HG03095 (cell line): ENCODE measurements around the gene HES2.
"Not testable (repeated sequence)": the region's sequence is repeated elsewhere in the genome, so short reads cannot be mapped to it uniquely, and the experiment has no call there.

ENCODE experiments used
- ATAC-seq: cut with Tn5 transposase; IDR thresholded peaks from one replicate; pipeline ENCODE4 v1.9.1; 2021; ENCODE audit warnings: moderate library complexity; ENCODE audit not compliant: unreplicated experiment

Gene HES2, protein sequence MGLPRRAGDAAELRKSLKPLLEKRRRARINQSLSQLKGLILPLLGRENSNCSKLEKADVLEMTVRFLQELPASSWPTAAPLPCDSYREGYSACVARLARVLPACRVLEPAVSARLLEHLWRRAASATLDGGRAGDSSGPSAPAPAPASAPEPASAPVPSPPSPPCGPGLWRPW

DNA sequence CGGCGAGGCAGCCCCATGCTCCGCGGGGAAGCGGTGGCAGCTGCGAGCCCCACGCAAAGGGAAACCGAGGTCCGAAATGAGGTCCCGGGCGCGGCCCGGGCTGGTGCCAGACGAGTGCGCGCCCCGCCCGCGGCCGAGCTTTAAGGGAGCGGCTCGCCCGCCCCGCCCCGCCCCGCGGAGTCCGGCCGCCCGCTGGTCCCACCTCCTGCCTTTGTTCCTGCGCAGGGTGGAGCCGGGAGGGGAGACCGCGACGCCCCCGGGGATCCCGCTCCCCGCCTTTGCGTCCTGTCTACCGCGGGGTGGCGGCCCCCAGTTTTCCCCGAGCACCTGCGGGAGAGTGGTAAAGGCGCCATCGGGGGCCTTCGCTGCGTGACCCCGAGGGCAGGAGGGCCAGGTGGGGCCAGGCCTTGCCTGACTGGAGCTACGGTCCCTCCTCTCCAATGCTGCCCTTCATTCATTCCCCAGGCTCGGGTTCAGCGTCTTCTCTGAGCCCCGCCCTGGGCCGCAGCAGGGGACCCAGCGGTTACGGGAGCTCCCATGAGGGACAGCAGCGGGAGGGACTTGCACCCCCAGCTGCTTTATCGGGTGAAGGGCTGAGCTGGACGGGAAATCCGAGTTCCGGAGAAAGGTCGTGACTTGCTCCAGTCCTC is at the start of gene HES2:
Gene HES2 (minus strand): TSS at position 116 of the 650 bp plus-strand sequence. CDS start 99 bp downstream, at position 17.
- ATAC-seq: no peak

DNA sequence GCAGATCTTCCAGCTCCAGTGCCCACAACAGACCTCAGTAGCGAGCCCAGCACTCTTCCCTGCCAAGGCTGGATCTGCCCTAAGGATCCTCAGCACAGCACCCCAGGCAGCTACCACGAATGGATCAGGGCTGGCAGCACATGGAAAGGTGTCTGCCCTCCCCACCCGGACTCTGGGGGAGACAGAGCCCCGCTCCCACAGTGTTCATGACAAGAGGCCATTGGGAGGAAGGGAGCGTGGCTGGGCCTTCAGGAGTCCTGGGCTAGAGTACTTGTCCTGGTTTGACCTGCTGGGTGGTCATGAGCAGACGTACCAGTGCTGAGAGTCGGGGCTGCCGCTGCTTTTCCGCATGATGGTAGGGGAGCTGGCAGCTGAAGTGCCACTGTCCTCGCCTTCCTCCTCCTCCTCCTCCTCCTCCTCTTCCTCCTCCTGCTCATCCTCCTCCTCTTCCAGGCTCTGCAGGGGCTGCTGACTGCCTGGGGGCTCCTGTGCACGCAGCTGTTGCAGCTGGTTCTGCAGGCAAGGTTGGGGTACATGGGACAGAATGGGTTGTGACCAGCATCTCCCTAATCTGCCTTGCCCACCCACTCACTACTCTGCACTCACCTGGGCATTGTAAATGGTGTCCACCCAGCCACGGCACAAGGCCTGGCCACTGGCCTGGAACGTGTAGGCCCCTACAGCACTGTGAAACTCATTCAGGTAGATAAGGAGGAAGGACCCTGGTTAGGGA is 49.2 kb upstream of the HES2 start:
- no peak for ATAC-seq

DNA sequence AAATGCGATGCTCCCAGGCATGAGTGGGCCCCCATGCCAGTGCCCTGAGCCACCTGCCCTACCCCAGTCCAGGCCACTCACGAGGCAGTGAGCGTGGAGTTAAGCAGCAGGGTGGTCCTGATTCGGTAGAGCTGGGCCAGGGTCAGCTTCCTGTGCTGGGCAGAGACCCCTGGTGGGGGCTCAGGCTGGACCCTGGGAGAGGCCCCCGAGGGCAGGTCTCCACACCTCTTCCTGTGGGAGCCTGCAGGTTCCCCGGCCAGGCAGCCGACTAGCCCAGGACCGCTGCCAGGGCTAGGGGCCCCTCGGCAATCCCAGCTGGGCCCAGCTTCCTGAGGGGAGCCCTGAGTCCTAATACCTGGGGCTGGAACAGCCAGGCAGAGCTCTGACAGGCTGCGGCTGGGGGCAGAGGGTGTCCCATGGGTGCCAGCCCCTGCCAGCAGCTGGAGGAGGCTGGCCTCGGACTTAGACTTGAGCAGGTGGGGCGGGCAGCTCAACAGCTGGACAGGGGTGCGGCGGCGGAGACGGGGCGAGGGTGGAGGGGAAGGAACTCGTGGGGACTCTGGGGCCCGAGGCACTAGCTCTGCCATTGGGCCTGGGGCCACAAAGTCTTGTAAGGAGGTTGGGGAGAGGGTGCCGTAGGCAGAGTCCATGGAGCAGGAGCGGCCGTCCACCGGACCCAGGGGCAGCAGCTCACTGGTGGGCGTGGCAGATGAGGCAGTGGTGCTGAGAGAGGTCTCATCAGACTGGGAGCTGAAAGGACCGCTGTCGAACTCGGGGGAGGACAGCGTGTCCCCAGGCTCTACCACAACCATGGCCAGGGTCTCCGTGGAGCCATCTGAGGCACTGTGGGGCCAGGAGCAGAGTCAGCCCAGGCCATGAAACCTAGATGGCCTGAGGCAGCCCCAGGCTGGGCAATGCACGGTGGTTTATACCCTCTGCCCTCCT is 48.3 kb upstream of the HES2 start:
- no peak for ATAC-seq

DNA sequence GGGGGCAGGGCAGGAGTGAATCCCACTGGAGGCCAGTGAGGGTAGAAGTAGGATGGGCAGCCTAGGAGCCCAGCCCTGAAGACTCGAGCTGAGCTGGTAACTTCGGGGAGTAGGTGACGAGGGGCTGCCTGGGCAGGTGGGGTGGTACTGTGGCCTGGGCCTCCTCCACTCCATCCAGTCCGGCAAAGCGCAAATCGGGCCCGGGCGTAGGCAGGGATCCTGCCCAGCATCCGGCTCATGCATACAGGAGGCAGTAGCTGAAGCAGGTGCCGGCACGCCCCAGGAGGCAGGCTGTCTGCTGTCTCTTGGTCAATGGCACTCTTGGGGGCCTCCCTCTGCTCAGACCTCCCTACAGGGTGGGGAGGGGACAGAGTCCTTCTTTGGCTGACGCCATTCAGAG is 47.5 kb upstream of the HES2 start:
- no peak for ATAC-seq

DNA sequence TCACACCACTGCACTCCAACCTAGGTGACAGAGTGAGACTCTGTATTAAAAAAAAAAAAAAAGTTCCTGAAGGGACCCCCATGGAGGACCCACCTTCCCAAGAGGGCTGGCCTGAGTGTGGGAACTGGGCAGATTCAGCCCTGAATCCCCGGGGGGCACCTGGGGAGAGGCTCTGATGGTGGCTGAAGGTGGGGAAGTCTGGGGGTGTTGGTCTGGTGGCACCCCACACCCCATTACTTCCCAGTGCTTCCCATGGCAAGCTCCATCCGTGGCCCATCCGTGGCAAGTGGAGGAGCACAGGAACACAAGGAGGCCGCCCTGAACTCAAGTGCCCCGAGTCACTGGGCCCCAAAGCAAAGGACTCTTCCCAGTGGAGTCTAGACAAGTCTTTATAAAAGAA is 47.0 kb upstream of the HES2 start:
- ATAC-seq: no peak

DNA sequence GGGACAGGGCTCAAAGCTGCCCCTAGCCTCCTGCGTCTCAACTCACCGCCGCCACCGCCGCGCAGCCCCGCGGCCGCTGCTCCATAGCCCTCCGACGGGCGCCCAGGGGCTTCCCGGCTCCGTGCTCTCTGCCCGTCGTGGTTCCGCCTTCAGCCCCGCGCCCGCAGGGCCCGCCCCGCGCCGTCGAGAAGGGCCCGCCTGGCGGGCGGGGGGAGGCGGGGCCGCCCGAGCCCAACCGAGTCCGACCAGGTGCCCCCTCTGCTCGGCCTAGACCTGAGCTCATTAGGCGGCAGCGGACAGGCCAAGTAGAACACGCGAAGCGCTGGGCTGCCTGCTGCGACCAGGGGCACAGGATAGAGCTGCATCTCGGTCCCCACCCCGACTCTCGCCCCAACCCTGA is 46.3 kb upstream of the HES2 start, which contains the start of gene TNFRSF25:
Gene TNFRSF25 (minus strand): TSS at position 151 of the 400 bp plus-strand sequence. CDS start 66 bp downstream, at position 85.
- no peak for ATAC-seq

DNA sequence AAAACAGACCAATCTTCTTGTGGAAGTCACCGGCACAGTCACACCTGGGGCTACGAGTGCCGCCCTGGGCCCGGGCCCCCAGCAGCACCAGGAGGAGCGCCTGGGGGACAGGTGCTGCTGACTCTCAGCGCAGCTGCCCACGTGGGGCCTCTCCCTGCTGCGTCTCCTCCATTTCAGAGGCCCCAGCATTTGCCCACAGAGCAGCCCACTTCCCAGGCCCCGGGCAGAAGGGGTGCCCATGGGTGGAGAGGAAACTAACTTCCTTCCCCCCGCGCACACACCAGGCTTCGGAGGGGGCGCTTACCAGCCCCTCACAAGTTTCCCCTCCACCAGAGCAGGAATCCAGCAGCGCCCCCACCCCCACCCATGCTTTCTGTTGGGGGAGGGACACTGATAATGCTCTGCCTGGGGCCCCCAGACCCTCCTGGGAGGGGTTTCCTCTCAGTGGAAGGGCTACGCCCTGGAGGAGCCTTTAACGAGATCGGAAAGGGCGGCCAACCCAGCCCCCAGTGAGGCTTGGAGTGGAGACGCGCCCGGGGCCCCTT is 45.8 kb upstream of the HES2 start:
- ATAC-seq: no peak

DNA sequence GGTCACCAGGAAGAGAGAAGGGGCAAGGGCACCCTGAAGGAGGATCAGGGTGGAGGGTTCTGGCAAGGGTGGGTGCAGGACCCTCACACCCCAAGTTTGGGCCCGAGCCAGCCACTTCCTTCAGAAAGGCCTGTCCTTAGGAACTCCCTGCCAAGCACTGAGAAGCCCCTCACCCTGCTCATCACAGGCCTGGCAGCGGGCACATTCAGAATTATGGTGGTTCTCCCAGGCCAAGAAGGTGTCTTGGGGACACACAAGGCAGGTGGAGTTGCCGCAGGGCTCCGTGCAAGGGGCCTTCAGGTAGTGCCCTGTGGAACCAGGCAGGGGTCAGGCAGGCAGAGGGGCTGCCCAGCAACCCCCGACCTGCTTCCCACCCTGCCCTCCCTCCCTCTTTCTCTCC is 45.2 kb upstream of the HES2 start:
- ATAC-seq: no peak

DNA sequence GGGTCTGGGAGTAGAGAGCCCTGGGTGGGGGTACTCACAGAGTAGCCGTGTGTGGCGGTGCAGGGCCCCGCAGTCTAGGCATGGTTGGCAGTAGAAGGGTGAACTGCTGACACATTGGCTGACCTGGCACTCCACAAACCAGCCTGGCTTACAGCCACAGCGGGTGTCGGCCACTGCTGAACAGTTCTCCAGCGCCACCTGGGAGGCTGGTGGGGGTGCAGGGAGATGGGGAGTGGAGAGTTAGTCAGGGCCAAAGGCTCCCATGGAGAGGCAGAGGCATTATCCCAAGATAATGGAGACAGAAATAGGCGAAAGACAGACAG is 44.8 kb upstream of the HES2 start:
- ATAC-seq: no peak

DNA sequence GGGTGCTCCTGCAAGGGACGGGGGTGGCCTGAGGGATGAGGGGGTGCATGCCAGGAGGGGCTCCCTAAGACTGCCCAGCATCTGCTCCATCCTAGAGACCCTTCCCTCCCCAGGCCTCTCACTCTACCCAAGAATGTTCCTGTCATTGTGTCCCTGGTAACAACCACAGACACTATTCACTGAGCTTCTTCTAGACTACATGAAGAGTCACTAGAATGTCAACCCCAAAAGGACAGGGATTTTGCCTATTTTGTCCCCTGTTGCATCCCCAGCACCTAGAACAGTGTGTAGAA is 43.3 kb upstream of the HES2 start:
- no peak for ATAC-seq

DNA sequence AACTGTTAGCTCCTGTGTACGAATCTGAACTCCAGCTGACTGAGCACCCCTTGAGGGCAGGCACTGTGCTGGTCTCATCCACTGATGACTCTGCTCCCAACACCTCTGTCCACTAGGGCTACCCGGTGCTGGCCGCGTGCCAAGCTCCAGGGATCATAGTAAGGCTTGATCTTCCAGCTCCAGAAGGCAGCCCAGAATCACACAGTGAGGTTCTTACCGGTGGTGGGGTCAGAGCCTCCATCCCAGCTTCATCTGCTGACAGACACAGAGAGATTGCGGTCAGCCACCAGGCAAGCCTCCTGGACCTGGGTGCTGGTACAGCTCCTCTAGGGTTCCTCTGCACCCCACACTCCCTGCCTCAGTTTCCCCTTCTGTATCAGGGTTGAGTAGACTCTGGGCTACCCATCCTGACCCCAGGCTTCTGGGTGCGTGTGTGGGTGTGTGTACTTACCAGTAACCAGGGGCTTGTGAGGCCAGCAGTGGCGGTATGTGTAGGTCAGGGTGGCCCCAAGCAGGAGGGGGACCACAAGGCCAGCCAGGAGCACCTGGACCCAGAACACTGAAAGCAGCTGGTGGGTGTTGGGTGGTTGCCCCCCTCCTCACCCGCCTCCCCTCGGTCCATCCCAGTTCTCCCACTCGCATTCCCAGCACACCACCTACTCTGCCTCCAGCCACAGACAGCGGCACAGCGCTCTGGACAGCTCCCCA is 42.8 kb upstream of the HES2 start:
- ATAC-seq: no peak

DNA sequence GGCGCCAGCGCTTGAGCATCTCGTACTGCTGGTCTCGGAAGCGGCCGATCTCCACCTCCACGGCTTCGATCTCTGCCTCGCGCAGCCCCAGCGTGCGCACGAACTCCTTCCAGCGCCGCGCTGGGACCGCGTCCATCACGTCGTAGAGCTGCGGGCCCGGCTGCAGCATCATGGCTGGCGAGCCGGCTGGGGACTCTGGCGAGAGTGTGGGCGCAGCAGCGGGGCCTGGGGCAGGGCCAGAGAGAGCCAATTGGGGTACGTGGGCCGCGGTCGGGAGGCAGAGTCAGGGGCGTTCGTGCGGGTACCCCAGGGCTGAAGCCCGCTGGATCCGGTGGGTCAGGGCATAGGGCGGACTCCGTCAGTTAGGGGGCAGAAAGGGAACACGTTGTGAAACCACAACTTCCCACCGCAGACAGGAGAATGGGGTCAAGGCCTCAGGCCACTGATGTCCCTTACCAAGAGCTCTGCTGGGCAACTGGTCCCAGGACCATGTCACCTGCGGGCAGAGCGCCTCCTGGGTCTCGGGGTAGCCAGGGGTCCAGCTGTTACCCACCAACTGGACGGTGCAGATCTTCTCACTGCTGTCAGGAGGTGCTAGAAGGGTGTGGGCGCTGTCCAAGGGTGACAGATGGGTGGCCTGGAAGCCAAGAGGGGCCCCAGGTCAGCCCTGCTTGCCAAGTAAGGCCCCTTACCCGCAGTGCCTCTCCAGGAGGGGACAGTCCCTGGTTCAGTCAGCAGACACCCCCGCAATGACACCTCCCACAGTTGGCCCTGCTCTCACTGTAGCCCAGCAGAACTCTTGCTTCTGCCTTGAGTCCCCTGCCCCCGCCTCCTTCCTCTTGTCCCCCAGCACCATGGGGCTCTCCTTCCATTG is 42.1 kb upstream of the HES2 start:
- no peak for ATAC-seq

DNA sequence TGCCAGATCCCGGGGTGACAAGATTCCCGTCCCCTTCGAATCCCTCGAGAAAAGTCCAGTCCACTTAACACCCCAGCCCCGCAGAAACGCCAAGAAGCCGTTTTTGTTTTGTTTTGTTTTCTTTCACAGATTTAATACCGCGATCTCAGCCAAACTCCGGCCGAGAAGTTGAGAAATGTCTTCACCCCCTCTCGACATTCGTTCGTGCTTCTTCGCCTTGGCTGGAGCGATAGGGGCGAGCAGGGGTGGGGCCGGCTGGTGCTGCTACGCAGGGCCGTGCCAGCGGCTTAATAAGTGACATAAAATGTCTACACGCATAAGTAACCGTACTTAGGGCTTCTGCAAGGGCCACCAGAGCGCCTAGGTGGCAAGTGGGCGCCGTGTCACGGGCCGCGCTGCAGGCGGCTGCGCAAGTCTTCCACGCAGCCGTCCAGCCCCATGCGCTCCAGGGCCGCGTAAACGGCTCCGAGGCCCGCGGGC is 41.4 kb upstream of the HES2 start:
- ATAC-seq: no peak

DNA sequence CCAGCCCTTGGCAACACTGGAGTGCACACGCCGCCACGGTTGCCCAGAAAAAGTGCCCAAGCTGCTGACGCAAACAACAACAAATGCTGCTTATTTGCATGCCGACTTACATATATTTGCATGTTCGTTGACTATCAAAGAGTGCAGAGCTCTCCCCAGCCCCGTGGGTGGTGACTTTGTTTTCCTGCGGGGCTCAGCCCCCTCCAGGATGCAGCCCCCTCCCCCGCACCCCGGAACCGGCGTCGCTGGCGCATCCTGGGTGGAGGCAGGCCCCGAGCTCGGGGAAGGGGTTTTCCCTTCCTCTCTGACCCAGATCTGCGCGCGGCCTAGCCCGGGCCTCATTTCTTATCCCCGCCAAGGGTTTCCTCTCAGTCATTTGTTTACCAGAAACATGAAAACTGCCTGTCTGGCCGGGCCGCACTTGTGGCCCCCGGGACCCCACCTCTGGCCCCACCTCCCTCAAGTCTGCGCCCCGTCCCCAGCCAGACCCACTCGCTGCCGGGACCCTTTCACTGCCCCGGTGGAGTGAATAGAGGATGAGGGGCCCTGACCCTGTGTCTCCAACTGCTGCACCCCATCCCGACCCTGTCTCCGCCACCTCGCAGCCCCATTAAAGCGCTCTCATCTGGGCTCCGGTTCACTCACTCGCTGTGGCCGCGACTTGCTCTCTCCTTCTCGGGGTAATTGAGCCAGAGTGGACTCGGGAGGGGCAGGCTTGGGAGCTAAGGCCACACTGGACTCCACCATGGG is 40.8 kb upstream of the HES2 start:
- ATAC-seq: no peak

DNA sequence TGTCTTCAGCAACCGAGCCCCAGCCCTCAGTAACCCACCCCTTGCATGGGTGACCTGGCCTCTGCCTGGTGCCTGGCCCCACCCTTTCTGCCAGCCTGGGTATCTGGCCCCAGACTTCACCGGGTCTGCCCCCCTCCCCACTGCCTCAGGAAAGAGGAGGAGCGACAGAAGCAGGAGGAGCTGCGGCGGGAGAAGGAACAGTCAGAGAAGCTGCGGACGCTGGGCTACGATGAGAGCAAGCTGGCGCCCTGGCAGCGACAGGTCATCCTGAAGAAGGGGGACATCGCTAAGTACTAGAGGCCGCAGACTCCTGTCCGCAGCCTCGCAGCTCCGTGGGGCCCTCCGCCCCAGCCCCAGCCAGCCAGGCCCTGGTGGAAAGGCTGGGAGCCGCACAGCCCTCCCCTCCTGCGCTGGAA is 40.1 kb upstream of the HES2 start:
- no peak for ATAC-seq

DNA sequence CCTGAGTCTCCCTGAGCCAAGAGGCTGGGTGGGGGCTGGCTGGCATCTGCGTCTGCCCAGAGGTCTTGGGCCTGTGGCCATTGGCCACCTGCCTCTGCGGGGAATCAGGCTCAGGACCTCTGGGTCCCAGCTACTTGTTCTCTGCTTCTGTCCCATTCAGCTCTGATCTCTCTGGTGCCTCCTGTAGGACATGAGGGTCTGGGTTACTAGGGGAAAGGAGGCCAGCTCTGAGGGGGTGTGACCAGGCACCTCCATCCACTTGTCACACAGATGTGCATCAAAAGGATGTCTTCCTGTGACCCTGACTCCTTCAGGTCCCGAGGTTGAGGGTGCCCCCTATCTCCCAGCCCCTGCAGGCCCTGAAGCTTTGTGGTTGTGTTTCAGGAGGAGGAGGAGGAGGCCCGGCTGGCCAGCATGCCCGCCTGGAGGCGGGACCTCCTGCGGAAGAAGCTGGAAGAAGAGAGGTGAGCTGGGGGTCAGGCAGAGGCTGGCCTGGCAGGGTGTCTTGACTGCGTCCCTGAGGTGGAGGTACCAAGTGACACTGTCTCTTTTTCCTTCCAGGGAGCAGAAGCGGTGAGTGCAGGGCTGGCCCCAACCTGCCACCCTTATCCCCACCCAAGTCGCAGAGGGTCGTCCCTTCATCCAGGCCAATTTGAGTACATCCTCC is 37.2 kb upstream of the HES2 start:
- no peak for ATAC-seq

DNA sequence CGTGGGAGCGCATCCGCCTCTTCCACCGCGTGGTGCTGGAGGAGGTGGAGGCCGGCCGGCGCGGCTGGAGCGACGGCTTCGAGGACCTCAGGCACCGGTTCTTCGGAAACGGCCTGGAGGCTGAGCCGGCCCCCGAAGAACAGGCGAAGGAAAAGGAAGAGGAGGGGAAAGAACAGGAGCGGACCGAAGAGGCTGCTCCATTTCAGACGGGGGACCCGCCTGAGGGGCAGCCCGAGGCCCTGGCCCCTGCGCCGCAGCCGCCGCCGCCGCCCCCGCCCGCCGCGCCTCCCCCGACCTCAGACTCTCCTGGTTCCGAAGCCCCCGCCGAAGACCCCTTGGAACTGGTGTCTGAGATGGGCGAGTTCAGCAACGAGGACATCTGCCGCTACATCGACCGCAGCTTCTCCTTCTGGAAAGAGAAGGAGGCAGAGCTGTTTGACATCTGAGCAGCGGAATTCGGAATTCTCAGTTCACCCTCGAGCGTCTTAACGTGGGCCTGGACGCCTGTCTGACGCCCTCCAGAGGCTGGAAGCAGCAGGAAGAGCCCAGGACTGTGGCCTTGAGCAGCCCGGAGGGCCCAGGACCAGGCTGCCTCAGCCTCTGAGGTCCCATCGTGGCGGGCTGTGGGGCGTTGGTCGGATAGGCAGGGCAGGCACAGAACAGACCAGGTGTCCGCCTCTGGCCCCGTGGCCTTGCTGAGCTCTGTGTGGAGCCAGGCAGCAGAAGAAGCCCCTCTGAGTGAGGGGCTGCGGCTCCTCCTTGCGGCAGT is 36.2 kb upstream of the HES2 start:
- ATAC-seq: not testable (repeated sequence)
